Measurements from ENCODE around the gene OR2V1.
A peak's percentile ranks its signal among the peaks of the same experiment; 100 is the strongest.
"Not testable (repeated sequence)": the region's sequence is repeated elsewhere in the genome, so short reads cannot be mapped to it uniquely, and the experiment has no call there.

The OR2V1 gene, protein sequence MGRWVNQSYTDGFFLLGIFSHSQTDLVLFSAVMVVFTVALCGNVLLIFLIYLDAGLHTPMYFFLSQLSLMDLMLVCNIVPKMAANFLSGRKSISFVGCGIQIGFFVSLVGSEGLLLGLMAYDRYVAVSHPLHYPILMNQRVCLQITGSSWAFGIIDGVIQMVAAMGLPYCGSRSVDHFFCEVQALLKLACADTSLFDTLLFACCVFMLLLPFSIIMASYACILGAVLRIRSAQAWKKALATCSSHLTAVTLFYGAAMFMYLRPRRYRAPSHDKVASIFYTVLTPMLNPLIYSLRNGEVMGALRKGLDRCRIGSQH

DNA sequence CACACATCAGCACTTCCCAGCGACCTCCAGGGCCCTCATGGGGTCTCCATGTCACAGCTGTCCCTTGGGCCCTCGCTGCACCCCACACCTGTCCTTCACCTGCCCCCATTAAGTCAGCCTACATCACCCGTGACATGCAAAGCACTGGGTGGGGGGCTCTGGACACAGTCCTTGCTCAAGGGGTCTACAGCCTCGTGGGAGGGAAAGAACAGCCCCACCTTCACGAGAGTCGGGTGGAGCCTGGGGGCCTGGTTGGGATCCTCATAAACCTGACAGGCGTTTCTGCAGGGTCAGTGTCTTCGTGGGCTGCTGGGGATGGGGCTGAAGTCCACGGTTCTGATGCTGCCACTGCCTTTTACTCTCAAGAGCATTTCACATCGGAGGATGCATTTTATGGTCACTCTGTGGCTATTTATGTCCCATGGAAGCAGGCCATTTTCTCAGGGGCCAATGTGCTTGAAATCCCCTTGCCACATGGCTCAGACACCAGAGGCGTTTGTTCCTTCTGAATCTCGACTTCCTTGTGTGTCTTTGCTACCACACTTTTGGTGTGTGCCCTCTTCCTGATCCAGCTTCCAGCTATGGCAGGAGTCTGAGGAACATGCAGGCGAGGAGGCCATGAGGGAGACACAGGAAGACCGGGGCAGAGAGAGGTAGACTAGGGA lies at the start of gene OR2V1:
Gene OR2V1, minus strand, starts transcription at position 338 of the 665 bp plus-strand sequence. CDS start 5,865 bp downstream, outside the sequence.
- DNase-seq = no peak

DNA sequence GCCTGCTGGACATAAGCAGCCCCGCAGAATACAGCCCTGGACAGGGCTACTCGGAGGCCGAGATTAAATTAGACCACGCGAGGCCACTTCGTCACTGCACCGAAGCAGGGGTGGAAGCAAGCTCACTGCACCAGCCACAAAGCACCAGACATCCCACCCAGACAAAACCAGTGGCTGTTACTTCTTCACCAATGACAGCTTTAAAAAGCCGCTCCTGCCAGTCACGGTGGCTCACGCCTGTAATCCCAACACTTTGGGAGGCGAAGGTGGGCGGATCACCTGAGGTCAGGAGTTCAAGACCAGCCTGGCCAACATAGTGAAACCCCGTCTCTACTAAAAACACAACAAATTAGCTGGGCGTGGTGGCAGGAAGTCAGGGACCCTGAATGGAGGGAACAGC lies 46.6 kb upstream of the OR2V1 start:
- not testable (repeated sequence) for DNase-seq

DNA sequence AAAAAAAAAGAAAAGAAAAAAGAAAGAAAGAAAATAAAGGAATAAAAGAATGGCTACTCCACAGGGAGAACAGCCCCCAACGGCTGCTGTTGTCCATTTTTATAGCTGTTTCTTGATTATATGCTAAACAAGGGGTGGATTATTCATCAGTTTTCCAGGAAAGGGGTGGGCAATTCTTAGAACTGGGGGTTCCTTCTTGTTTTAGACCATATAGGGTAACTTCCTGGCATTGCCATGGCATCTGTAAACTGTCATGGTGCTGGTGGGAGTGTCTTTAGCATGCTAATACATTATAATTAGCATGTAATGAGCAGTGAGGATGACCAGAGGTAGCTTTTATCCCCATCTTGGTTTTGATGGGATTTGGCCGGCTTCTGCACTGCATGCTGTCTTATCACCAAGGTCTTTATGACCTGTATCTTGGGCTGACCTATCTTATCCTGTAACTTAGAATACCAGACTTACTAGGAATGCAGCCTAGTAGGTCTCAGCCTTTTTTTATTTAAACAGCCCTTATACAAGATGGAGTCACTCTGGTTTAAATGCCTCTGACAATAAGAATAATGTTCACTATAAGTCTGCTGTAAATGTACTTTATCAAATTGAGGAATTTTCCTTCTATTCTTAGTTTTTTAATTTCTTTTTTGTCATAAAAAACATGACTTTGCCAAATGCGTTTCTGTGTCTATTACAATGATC lies 45.4 kb upstream of the OR2V1 start:
- no peak for DNase-seq

DNA sequence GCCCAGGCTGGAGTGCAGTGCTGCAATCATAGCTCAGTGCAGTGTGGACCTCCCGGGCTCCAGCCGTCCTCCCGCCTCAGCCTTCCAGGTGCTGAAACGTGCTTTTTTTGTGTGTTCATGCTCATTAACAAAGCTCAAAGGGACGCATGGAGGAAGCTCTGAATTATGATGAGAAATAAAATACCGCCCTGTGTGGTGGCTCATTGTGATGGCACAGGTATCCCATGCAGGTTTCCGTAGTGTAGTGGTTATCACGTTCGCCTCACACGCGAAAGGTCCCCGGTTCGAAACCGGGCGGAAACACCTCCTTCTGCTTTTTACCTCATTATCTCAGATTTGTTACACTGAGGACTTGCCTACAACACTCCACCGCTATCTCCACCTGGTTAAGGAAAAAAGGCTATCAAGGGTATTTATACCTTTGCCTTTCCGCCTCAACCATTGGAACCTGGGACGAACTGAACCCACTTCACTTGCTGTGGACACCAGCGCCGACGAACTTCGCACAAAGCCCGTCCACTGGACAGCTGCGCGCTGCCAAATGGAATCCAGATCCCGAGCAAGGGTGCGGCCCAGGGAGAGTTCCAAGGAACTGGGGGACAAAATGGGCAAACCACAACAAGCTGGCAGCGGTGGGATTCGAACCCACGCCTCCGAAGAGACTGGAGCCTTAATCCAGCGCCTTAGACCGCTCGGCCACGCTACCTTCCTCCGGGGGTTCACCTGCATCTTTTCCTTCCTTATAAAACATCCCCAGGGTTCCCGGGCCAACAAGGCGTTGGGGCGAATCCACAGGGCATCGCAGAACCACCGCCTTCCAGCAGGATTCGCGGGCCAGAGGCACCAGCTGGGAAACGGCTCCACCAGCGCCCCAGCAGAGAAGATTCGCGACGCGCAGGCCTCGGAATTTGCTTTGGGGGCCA lies 42.7 kb upstream of the OR2V1 start:
- DNase-seq = no peak

DNA sequence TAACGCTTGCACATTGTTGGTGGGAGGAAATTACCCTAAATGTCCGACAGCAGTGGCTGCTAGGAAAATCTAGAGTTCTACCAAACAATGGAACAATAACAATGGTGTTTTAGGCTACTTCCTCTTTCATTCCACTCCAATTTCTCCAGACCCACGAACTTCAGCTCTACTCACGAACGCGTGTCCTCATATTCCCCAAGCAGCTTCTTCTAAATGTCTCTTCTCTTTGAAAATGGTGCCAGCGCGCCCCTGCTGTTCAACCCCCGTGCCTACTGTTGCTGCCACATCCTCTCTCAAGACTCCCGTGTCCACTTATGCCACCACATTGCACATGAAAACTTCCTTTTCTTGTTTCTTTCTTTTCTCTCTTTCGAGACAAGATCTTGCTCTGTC lies 42.1 kb upstream of the OR2V1 start:
- no peak for DNase-seq

DNA sequence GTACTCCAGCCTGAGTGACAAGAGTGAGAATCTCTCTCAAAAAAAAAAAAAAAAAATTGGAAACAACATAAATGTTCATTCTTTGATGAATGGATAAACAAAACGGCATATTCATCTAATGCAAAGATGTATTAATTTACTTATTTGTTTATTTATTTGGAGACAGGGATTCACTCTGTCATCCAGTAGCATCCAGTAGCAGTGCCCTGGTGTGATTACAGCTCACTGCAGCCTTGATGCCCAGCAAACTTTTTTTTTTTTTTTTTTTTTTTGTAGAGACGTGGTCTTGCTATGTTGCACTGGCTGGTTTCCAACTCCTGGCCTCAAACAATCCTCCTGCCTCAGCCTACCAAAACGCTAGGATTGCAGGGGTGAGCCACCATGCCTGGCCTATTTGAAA lies 40.8 kb upstream of the OR2V1 start:
- DNase-seq = no peak

DNA sequence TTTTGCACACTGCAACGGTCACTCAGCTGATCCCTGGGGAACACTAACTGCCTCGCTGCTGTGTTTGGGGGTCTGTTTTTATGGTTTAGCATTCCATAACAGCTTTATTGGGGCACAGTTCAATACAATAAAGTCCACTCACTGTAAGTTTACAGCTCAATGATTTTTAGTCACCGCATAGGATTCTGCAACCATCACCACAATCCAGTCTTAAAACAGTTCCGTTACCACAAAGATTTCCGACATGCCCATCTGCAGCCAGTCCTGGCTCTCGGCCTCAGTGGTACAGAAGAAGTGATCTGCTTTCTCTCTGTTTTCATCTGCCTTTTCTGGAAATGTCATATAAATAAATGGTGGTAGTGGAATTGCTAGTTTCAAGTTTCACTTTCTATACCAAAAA lies 40.0 kb upstream of the OR2V1 start:
- DNase-seq = no peak

DNA sequence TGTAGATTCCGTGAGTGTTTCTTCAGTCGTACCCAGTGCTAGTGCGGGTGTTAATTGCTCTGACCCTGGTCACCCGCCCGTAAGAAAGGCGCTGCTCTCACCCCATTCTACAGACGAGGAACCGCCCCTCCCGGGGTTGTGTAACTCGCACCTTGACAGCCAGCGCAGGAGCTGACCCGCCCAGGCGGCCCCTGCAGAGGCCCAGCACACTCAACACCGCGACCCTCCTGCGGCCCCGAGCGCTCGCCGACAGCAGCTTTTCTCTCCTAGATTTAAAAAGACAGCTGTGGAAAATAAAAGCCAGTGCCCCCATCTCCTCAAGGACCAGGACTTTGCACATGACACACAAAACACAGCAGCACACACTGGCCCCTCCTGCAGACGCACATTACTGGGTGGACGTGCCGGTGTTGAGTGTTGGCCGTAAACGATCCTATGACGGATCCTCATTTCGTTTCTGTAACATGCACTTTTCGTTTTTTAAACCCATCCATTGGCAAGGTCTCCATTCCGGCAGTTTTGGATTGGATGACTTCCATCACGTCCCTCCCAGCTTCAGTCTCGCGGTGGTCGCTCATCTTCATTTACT lies 39.4 kb upstream of the OR2V1 start:
- DNase-seq = no peak

DNA sequence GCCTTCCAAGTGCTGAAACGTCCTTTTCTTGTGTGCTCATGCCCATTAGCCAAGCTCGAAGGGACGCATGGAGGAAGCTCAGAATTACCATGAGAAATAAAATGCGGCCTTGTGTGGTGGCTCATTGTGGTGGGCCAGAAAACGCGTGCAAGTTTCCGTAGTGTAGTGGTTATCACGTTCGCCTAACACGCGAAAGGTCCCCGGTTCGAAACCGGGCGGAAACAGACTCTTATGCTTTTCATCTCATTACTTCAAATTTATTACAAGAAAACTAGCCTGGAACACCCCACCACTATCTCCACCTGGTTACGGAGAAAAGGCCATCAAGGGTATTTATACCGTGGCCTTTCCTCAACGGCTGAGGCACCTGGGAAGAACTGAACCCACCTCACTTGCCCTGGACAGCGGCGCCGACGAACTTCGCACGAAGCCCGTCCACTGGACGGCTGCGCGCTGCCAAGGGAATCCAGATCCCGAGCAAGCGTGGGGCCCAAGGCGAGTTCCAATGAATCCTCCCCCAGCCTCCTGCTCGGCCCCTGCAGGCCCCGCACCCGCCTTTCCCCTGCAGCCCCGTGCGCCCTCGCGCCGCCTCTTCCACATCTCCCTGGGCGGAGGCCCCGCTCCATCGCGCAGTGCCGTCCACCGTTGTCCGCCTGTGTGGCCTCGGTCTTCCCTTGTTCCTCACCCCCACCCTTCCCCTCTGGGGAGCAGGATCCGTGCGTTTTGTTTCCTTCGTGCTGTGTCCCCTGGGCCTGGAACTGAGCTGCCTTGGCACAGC lies 38.7 kb upstream of the OR2V1 start:
- peak; percentile 43 to 77 (median 45) for DNase-seq

DNA sequence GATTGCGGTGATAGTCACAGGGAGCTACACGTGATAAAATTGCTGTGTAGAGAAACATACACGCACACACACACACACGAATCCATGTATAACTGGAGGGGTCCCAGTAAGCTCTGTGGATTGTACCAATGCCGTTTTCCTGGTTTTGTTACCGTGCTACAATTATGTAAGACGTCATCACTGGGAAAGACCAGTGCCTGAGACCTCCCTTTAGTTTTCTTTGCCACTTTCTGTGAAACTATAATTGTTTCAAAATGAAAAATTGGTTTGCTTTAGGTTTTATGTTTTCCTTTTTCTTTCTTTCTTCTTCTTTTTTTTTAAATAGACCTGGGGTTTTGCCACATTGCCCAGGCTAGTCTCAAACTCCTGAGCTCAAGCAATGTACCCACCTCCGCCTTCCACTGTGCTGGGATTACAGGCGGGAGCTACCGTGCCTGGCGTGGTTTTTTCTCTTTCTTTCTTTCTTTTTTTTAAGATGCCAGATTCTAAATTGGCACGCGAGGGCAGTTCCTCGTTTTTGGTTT lies 37.7 kb upstream of the OR2V1 start:
- DNase-seq = no peak

DNA sequence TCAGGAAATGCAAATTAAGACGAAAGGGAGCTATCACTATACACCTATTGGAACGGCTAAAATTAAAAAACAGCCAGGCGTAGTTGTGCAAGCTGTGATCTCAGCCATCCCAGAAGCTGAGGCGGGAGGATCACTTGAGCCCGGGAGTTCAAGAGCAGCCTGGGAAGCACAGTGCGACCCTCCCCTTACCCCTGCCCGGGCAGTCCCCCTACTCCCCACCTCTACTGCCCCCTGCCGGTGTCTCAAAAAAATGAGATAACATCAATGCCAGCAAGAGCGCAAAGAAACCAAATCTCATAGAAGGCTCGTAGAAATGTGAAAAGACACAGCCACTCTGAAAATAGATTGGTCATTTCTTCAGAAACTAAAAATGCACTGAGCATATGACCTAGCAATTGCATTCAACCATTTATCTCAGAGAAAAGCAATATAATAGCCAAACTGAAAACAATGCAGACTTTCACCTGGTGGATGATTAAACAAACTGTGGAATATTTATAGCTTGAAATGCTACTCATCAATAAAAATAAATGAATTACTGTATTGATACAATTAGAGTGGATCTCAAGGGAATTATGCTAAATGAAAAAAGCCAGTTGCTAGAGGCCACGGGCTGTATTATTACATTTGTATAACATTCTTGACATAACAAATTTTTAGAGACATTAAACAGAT lies 37.0 kb upstream of the OR2V1 start:
- DNase-seq = no peak

DNA sequence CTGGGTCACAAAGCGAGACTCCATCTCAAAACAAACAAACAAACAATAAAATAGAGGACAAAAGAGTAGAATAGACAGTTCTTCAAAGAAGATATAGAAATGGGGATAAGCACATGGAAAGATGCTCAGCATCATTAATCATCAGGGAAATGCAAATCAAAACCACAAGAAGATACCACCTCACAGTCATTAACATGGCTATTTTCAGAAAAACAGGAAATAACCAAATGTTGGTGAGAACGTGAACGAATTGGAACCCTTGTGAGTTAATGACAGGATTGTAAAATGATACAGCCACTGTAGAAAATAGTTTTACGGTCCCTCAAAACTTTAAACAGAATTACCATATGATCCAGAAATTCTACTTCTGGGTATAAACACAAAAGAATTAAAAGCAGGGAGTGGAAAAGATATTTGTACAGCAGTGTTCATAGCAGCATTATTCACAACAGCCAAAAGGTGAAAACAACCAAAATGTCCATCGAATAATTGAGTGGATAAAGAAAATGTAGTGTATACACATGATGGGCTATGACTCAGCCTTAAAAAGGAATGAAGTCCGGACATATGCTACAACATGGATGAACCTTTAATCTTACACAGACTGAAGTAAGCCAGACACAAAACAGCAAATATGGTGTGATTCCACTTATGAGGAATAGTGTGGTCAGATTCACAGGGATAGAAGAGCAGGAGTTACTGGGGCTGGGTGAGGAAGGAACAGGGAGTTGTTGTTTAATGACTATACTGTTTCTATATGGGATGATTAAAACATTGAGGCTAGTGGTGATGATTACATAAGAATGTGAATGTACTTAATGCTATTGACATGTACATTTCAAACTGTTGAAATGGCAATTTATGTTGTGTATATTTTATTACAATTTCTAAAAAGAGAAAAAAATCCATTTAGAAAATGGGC lies 36.1 kb upstream of the OR2V1 start:
- DNase-seq = no peak

DNA sequence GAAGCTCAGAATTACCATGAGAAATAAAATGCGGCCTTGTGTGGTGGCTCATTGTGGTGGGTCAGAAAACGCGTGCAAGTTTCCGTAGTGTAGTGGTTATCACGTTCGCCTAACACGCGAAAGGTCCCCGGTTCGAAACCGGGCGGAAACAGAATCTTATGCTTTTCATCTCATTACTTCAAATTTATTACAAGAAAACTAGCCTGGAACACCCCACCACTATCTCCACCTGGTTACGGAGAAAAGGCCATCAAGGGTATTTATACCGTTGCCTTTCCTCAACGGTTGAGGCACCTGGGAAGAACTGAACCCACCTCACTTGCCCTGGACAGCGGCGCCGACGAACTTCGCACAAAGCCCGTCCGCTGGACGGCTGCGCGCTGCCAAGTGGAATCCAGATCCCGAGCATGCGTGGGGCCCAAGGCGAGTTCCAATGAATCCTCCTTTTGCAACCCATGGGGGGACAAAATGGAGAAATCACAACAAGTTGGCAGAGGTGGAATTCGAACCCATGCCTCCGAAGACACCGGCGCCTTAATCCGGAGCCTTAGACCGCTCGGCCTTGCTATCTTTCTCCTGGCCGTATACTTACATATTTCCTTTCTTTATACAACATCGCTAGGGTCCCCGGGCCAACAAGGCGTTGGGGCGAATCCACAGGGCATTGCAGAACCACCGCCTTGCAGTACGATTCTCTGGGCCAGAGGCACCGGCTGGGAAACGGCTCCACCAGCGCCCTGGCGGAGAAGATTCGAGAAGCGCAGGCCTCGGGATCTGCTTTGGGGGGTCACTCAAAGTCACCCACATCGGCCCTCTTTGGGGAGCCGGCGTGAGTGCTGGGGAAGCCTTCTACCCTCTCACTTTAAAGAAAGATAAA lies 33.3 kb upstream of the OR2V1 start:
- DNase-seq = no peak

DNA sequence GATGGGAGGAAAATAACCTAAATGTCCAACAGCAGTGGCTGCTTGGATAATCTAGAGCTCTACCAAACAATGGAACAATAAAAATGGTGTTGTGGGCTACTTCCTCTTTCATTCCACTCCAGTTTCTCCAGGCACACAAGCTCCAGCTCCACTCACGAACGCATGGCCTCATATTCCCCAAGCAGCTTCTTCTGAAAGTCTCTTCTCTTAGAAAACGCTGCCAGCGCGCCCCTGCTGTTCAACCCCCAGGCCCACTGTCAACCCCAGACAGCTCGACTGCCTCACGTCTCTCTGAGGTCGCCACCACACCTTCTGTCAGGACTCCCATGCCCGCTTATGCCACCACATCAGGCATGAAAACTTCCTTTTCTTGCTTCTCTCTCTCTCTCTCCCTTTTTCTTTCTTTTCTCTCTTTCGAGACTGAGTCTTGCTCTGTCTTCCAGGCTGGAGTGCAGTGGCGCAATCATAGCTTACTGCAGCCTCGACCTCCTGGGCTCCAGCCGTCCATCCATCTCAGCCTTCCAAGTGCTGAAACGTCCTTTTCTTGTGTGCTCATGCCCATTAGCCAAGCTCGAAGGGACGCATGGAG lies 32.6 kb upstream of the OR2V1 start:
- no peak for DNase-seq

DNA sequence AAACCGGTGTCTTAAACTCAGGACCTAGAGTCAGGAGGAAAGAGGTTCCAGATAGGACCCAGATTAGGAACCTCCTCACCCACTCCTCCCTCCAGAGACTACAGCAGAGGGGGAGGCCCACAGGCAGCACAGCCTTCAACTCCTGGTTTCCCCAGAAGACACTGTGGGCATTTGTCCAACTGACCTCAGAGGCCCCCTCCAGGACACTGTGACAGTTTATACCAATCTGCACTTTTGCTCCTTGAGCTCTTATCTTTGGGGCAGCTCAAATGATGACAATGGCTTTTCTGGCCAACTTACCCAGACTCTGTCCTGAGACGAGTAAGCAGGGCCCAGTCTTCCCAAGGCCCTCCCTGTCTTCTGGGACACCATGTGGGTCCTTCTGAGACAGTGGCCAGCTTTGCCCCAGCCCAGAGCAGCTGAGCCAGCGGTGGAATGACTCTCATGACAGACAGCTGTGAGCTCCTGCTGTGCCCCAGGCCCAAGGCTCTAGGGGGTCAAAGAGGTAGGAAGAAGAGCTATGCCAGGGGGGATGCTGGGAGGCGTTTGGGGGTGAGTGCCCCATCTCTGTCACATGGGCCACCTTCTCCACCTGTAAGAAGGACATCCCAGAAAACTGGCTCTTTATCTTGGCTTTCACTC lies 30.7 kb upstream of the OR2V1 start:
- DNase-seq = no peak

DNA sequence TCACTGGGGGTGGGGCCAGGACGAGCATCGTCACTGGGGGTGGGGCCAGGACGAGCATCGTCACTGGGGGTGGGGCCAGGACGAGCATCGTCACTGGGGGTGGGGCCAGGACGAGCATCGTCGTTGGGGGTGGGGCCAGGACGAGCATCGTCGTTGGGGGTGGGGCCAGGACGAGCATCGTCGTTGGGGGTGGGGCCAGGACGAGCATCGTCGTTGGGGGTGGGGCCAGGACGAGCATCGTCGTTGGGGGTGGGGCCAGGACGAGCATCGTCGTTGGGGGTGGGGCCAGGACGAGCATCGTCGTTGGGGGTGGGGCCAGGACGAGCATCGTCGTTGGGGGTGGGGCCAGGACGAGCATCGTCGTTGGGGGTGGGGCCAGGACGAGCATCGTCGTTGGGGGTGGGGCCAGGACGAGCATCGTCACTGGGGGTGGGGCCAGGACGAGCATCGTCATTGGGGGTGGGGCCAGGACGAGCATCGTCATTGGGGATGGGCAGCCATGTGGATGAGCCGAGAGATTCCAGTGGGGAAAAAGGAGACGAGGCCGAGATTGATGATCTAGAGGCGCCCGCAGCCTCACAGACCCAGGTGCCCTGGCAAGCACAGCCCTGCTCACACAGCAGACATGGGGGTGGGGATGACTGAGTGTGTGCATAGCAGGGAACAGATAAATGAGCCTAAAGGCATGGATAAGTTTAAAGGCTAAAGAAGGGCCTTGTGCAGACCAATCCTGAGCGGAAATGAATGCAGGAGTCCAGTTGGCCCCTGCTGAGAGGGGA lies 30.0 kb upstream of the OR2V1 start:
- DNase-seq = peak in 3 of 4 experiments; percentile 14 to 48 (median 46)
